IMR-90 (cell line): Measurements from ENCODE around the gene COL17A1. TPM values are rescaled to one million over a fixed set of nuclear protein-coding genes. Genes with fewer than 3 reads are reported as not detected.

ENCODE experiments used
- ATAC-seq: fragments of 200-7000 bp; cut with Tn5 transposase; 2 replicates; pipeline ENCODE4 v1.9.1; 2020; ENCODE audit warnings: low read depth, mild to moderate bottlenecking, moderate library complexity
- BruUV-seq: library from RNA; stranded (reverse); fragments of 400-500 nt; replicated peaks from 2 replicates; lab custom pipeline; 2021; lab: Mats Ljungman, UMichigan
- CTCF ChIA-PET: fragments of 300-600 bp; formaldehyde crosslinking; extraction: SDS; loops from one replicate; lab custom pipeline; 2021; ENCODE audit warnings: antibody characterized with exemption; lab: Yijun Ruan, JAX
- POLR2A ChIA-PET: fragments of 300-600 bp; sonication (Branson Sonifier 250); formaldehyde crosslinking; loops from one replicate; lab custom pipeline; 2022; ENCODE audit warnings: antibody characterized with exemption; ENCODE audit not compliant: unreplicated experiment; lab: Charles Lee
- DNase-seq: peaks from one replicate; pipeline ENCODE4 v3.0.0; 2013
- H2AFZ ChIP-seq: replicated peaks from 2 replicates; pipeline ENCODE3; 2013; ENCODE audit warnings: low read length, mild to moderate bottlenecking; ENCODE audit not compliant: poor library complexity
- H2AK5ac ChIP-seq: 2 replicates; pipeline ENCODE4 v1.6.1; 2013; ENCODE audit warnings: low read depth, low read length, inconsistent platforms
- H2AK9ac ChIP-seq: replicated peaks from 2 replicates; pipeline ENCODE3; 2013; ENCODE audit warnings: mild to moderate bottlenecking, low read depth, low read length, moderate library complexity; ENCODE audit not compliant: poor library complexity
- H2BK120ac ChIP-seq: 2 replicates; pipeline ENCODE4 v1.6.1; 2013; ENCODE audit warnings: low read depth, low read length, inconsistent platforms
- H2BK15ac ChIP-seq: 3 replicates; pipeline ENCODE4 v1.6.1; 2013; ENCODE audit warnings: low read depth, low read length, inconsistent platforms
- H2BK20ac ChIP-seq: 2 replicates; pipeline ENCODE4 v1.6.1; 2013; ENCODE audit warnings: low read depth, mild to moderate bottlenecking, inconsistent platforms, low read length, moderate library complexity
- H2BK5ac ChIP-seq: 2 replicates; pipeline ENCODE4 v1.6.1; 2013; ENCODE audit warnings: mild to moderate bottlenecking, low read depth, low read length, inconsistent platforms; ENCODE audit not compliant: poor library complexity, severe bottlenecking
- H3K14ac ChIP-seq: replicated peaks from 2 replicates; pipeline ENCODE4 v1.6.1; 2013; ENCODE audit warnings: low read depth, low read length, inconsistent platforms
- H3K18ac ChIP-seq: 2 replicates; pipeline ENCODE4 v1.6.1; 2013; ENCODE audit warnings: low read depth, low read length, control low read depth
- H3K23ac ChIP-seq: 2 replicates; pipeline ENCODE4 v1.6.1; 2013; ENCODE audit warnings: low read depth, low read length, inconsistent platforms
- H3K27ac ChIP-seq: 2 replicates; pipeline ENCODE4 v1.5.1; 2013; ENCODE audit warnings: mild to moderate bottlenecking, control low read depth, low read length; ENCODE audit not compliant: insufficient read depth
- H3K27me3 ChIP-seq: 2 replicates; pipeline ENCODE4 v1.6.1; 2013; ENCODE audit warnings: low read length; ENCODE audit not compliant: control insufficient read depth, insufficient read depth
- H3K36me3 ChIP-seq: 2 replicates; pipeline ENCODE4 v1.6.1; 2013; ENCODE audit warnings: low read length, mixed read lengths; ENCODE audit not compliant: control insufficient read depth, insufficient read depth
- H3K4ac ChIP-seq: 2 replicates; pipeline ENCODE4 v1.6.1; 2013; ENCODE audit warnings: low read depth, low read length, inconsistent platforms
- H3K4me1 ChIP-seq: 2 replicates; pipeline ENCODE4 v1.6.1; 2013; ENCODE audit warnings: low read length, mixed read lengths; ENCODE audit not compliant: control insufficient read depth, insufficient read depth
- H3K4me2 ChIP-seq: 2 replicates; pipeline ENCODE4 v1.6.1; 2013; ENCODE audit warnings: low read depth, mild to moderate bottlenecking, control low read depth, low read length, moderate library complexity
- H3K4me3 ChIP-seq: 2 replicates; pipeline ENCODE4 v1.5.1; 2013; ENCODE audit warnings: low read depth, mild to moderate bottlenecking, control low read depth, low read length, moderate library complexity; ENCODE audit not compliant: insufficient read depth
- H3K56ac ChIP-seq: 2 replicates; pipeline ENCODE4 v1.6.1; 2013; ENCODE audit warnings: low read length, inconsistent platforms; ENCODE audit not compliant: insufficient read depth; ENCODE audit errors: extremely low read depth
- H3K79me1 ChIP-seq, 2 experiments: 2 replicates each; pipeline ENCODE4 v1.6.1; 2013; ENCODE audit warnings: low read length in 2 of 2, inconsistent platforms in 1 of 2, low read depth in 1 of 2
- H3K9ac ChIP-seq: 2 replicates; pipeline ENCODE4 v1.6.1; 2013; ENCODE audit warnings: low read depth, low read length, control low read depth
- H3K9me1 ChIP-seq: 2 replicates; pipeline ENCODE4 v1.6.1; 2013; ENCODE audit warnings: low read length, inconsistent platforms; ENCODE audit not compliant: insufficient read depth
- H3K9me3 ChIP-seq: 2 replicates; pipeline ENCODE4 v1.6.1; 2013; ENCODE audit warnings: low read length; ENCODE audit not compliant: control insufficient read depth, insufficient read depth
- H4K20me1 ChIP-seq: 2 replicates; pipeline ENCODE4 v1.6.1; 2013; ENCODE audit warnings: low read length, inconsistent platforms; ENCODE audit not compliant: insufficient read depth
- H4K5ac ChIP-seq: 2 replicates; pipeline ENCODE4 v1.6.1; 2013; ENCODE audit warnings: mild to moderate bottlenecking, low read depth, low read length, control low read depth
- H4K8ac ChIP-seq, 2 experiments: 2 replicates each; pipeline ENCODE4 v1.6.1; 2013; ENCODE audit warnings: low read depth in 2 of 2, low read length in 2 of 2, control low read depth in 1 of 2, inconsistent platforms in 1 of 2
- H4K91ac ChIP-seq: 2 replicates; pipeline ENCODE4 v1.6.1; 2013; ENCODE audit warnings: low read depth, low read length, inconsistent platforms; ENCODE audit not compliant: insufficient read depth
- CEBPB ChIP-seq: IDR thresholded peaks from 2 replicates; pipeline ENCODE4 v1.6.1; 2012; ENCODE audit warnings: low read depth, low read length, improper control_type of control experiment
- CHD1 ChIP-seq: IDR thresholded peaks from 2 replicates; pipeline ENCODE4 v1.6.1; 2012; ENCODE audit warnings: low read depth, low read length, improper control_type of control experiment
- FOS ChIP-seq: fragments of 150-350 bp; IDR thresholded peaks from 2 replicates; pipeline ENCODE4 v1.6.1; 2016; ENCODE audit warnings: low read depth, low read length
- MAZ ChIP-seq: IDR thresholded peaks from 2 replicates; pipeline ENCODE4 v1.6.1; 2012; ENCODE audit warnings: low read depth, mild to moderate bottlenecking, low read length, improper control_type of control experiment, moderate library complexity, borderline replicate concordance
- RAD21 ChIP-seq: IDR thresholded peaks from 2 replicates; pipeline ENCODE4 v1.6.1; 2012; ENCODE audit warnings: low read length, improper control_type of control experiment
- RCOR1 ChIP-seq: IDR thresholded peaks from 2 replicates; pipeline ENCODE4 v1.6.1; 2012; ENCODE audit warnings: mild to moderate bottlenecking, low read length, improper control_type of control experiment; ENCODE audit not compliant: insufficient replicate concordance
- dilution Hi-C: fragments of 300-500 bp; cut with HindIII; formaldehyde crosslinking; loops from one replicate; pipeline ENCODE4 v1.14.3; 2018; ENCODE audit warnings: low sequenced_read_pairs; ENCODE audit not compliant: unreplicated experiment
- in situ Hi-C: fragments of 300-500 bp; cut with MboI; formaldehyde crosslinking; loops from 3 replicates; pipeline ENCODE4 v1.14.3; 2019; ENCODE audit warnings: low sequenced_read_pairs, inconsistent platforms, mixed read lengths
- intact Hi-C: fragments of 100-400 bp; cut with micrococcal nuclease; formaldehyde crosslinking; loops from 2 replicates; pipeline ENCODE4 v1.10.0; 2022
- polyA plus RNA-seq, 3 experiments: library from polyadenylated mRNA; depleted of rRNA; stranded (reverse); fragments of >200 nt; gene quantifications; 2 replicates each; pipeline ENCODE4 v1.2.3, GENCODE V29; 2012; ENCODE audit warnings: low replicate concordance in 1 of 3
- total RNA-seq: library from RNA; depleted of rRNA; stranded (reverse); fragments of >200 nt; gene quantifications from 2 replicates; pipeline ENCODE4 v1.2.3, GENCODE V29; 2012

Gene COL17A1
- total and polyA plus RNA-seq, 2 of the 4 experiments (the other 2 are of a cell fraction) = 0.14 to 0.18 TPM

DNA sequence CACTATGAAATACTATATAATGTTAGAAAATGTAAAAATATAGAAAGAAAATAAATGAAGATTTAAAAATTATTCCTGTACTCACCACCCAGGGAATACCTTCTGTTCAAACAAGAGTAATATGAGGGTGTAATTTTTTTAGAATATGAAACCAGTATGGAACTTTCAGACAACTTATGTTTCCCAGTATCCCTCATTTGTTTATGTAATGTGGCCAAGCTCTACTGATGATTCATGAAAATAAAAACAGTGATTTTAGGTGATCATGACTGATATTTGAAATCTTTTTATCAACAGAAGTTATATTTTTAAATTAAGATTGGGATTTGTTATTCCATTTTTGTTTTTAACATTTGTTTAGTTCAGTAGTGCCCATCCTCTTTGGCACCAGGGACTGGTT lies 100.0 kb downstream of the COL17A1 start:
- Histone ChIP-seq H3K79me1 (peaks cover 20 to 64% of the 10 kb centered on the region in 2 experiments), H3K27ac (no peak overlapping the region), H3K36me3 (no peaks in the 10 kb centered on the region), H3K56ac (no peak overlapping the region), H3K9ac (no peak overlapping the region), H3K18ac (no peak overlapping the region), H4K91ac (no peak overlapping the region), H3K23ac (no peak overlapping the region), H4K5ac (no peak overlapping the region), H2BK15ac (no peak overlapping the region), H3K4me2 (peak overlapping the region; percentile 66), H3K4me3 (no peak overlapping the region), H4K8ac (no peak overlapping the region), H4K20me1 (peaks cover 33% of the 10 kb centered on the region), H3K4ac (no peak overlapping the region), H2BK20ac (no peak overlapping the region), H2AFZ (no peak overlapping the region), H2BK5ac (no peak overlapping the region), H3K27me3 (no peaks in the 10 kb centered on the region), H3K14ac (no peak overlapping the region), H3K4me1 (peaks cover 17% of the 10 kb centered on the region), H2AK5ac (no peak overlapping the region), H2BK120ac (no peak overlapping the region), H3K9me3 (no peaks in the 10 kb centered on the region), H2AK9ac (no peak overlapping the region), H3K9me1 (peaks cover 18% of the 10 kb centered on the region)
- intact Hi-C loops = no loop called here
- POLR2A ChIA-PET = no interaction called here
- DNase-seq = peak; percentile 65
- CTCF ChIA-PET = interaction anchor here (1.1 kb wide), 1 partner anchor 98 kb away, joined by 3 read pairs; no protein-coding TSS in a partner anchor
- ATAC-seq = peak; percentile 42; the same call in 1 of the 2 replicates
- dilution Hi-C loops = no loop called here
- no TSS peak for BruUV-seq
- in situ Hi-C loops = no loop called here
- TF ChIP-seq CHD1 (no peak), RAD21 (no peak), CEBPB (no peak), RCOR1 (no peak), MAZ (no peak), FOS (peak; percentile 22; the same call in 1 of the 2 replicates)
